Mesendoderm (in vitro differentiated cells): ENCODE data around the gene ZNF189. TPM values are rescaled to one million over a fixed set of nuclear protein-coding genes. Genes with fewer than 3 reads are reported as not detected.

ENCODE experiments used
- DNase-seq: peaks from one replicate; pipeline ENCODE4 v3.0.0; 2013
- H2AK5ac ChIP-seq: 2 replicates; pipeline ENCODE4 v1.6.1; 2013; ENCODE audit warnings: low read length, inconsistent platforms
- H2BK120ac ChIP-seq: 2 replicates; pipeline ENCODE4 v1.6.1; 2013; ENCODE audit warnings: low read depth, mild to moderate bottlenecking, low read length, moderate library complexity, mixed read lengths
- H2BK15ac ChIP-seq: replicated peaks from 2 replicates; pipeline ENCODE4 v1.6.1; 2013; ENCODE audit warnings: low read depth, mild to moderate bottlenecking, moderate library complexity
- H2BK5ac ChIP-seq: 2 replicates; pipeline ENCODE4 v1.6.1; 2013; ENCODE audit warnings: low read length, inconsistent platforms
- H3K18ac ChIP-seq: 2 replicates; pipeline ENCODE4 v1.6.1; 2013; ENCODE audit warnings: mild to moderate bottlenecking, low read length, mixed read lengths
- H3K23ac ChIP-seq: one replicate; pipeline ENCODE4 v1.6.1; 2013; ENCODE audit warnings: low read length
- H3K27ac ChIP-seq: 2 replicates; pipeline ENCODE4 v1.5.1; 2013; ENCODE audit warnings: low read depth, mild to moderate bottlenecking, inconsistent platforms, low read length, moderate library complexity
- H3K27me3 ChIP-seq: 2 replicates; pipeline ENCODE4 v1.6.1; 2013; ENCODE audit warnings: low read length, control low read depth, mild to moderate bottlenecking, inconsistent platforms; ENCODE audit not compliant: insufficient read depth, poor library complexity
- H3K36me3 ChIP-seq: 2 replicates; pipeline ENCODE4 v1.6.1; 2013; ENCODE audit warnings: low read length, inconsistent platforms; ENCODE audit not compliant: control insufficient read depth, insufficient read depth
- H3K4ac ChIP-seq: one replicate; pipeline ENCODE4 v1.6.1; 2013; ENCODE audit warnings: low read depth, mild to moderate bottlenecking, low read length, moderate library complexity
- H3K4me1 ChIP-seq: 2 replicates; pipeline ENCODE4 v1.6.1; 2013; ENCODE audit warnings: low read depth, low read length, inconsistent platforms; ENCODE audit not compliant: control insufficient read depth
- H3K4me2 ChIP-seq: 2 replicates; pipeline ENCODE4 v1.6.1; 2013; ENCODE audit warnings: low read length
- H3K4me3 ChIP-seq: 2 replicates; pipeline ENCODE4 v1.5.1; 2013; ENCODE audit warnings: mild to moderate bottlenecking, low read length
- H3K56ac ChIP-seq: one replicate; pipeline ENCODE4 v1.6.1; 2013; ENCODE audit warnings: low read length
- H3K79me1 ChIP-seq: 2 replicates; pipeline ENCODE4 v1.6.1; 2013; ENCODE audit warnings: low read length, inconsistent platforms
- H3K79me2 ChIP-seq: 2 replicates; pipeline ENCODE4 v1.6.1; 2013; ENCODE audit warnings: mild to moderate bottlenecking, low read length; ENCODE audit not compliant: control insufficient read depth, insufficient read depth
- H3K9ac ChIP-seq: 2 replicates; pipeline ENCODE4 v1.6.1; 2013; ENCODE audit warnings: low read length, inconsistent platforms
- H4K5ac ChIP-seq: one replicate; pipeline ENCODE4 v1.6.1; 2013; ENCODE audit warnings: low read length
- H4K8ac ChIP-seq: one replicate; pipeline ENCODE4 v1.6.1; 2013; ENCODE audit warnings: low read depth, mild to moderate bottlenecking, control low read depth, low read length, moderate library complexity
- WGBS: extraction: QIAGEN DNeasy Blood & Tissue Kit; methylation state at CpG from one replicate; pipeline ENCODE4 v1.1.7; 2013; ENCODE audit warnings: low lambda C conversion rate, missing lambda C conversion rate; ENCODE audit not compliant: insufficient coverage; ENCODE audit errors: extremely low coverage; 5-methylcytosine and 5-hydroxymethylcytosine counted together
- small RNA-seq: library from polyadenylated mRNA; stranded (forward); fragments of <200 nt; extraction: miRNeasy Mini kit (QIAGEN cat#:217004); gene quantifications from one replicate; pipeline ENCODE3, GENCODE V24; 2013; ENCODE audit not compliant: insufficient read depth

Gene ZNF189

DNA sequence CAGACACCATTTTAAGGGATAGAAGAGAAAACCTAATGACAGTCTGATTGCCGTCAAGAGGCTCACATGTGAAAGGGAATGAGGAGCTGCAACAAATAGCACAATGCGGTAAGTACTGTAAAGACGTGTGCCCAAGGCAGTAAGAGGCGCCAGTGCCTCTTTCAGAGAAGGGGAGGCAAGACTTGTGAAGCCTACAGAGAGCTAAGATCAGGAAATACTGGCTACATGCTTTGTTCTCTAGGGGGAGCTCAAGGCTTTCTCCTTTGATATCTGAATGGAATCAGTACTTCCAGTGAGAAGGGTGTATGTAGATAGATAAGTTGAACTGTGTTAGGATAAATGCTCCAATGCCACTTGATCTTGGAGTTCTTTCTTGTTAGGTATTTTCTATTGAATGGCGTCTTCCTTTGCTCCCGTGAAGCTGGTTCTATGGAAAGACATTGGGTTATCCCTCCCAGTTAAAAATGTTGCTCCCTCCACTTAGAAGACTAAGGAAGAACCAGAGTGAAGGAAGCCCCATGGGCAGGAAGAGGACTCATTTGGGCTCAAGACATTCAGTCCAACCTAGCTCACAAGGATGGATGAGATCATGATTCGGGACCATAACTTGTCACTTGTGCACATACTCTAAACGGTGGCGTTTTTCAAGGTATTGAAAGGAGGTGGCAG, 60.4 kb downstream of the ZNF189 start:
- Histone ChIP-seq H2BK15ac (no peak overlapping the region), H4K8ac (no peak overlapping the region), H3K79me2 (no peaks in the 10 kb centered on the region), H3K9ac (no peak overlapping the region), H3K79me1 (no peaks in the 10 kb centered on the region), H3K27me3 (no peaks in the 10 kb centered on the region), H3K4me3 (no peak overlapping the region), H3K4me2 (no peak overlapping the region), H3K36me3 (no peaks in the 10 kb centered on the region), H3K23ac (no peak overlapping the region), H2BK5ac (no peak overlapping the region), H2BK120ac (no peak overlapping the region), H3K4ac (no peak overlapping the region), H2AK5ac (no peak overlapping the region), H3K4me1 (no peaks in the 10 kb centered on the region), H3K56ac (no peak overlapping the region), H3K27ac (no peak overlapping the region), H4K5ac (no peak overlapping the region), H3K18ac (no peak overlapping the region)
- no CpG with 5 or more reads among the region's 9 CpGs for WGBS
- DNase-seq = peak; percentile 96

Small RNA genes lying within 50 kb of the gene (small RNA-seq; reads per million reads assigned to genes)
- not detected for gene AL353621.2
